Measurements from ENCODE around the gene YPEL1.
A peak's percentile ranks its signal among the peaks of the same experiment; 100 is the strongest.
"Not testable (repeated sequence)": the region's sequence is repeated elsewhere in the genome, so short reads cannot be mapped to it uniquely, and the experiment has no call there.

YPEL1 gene

DNA sequence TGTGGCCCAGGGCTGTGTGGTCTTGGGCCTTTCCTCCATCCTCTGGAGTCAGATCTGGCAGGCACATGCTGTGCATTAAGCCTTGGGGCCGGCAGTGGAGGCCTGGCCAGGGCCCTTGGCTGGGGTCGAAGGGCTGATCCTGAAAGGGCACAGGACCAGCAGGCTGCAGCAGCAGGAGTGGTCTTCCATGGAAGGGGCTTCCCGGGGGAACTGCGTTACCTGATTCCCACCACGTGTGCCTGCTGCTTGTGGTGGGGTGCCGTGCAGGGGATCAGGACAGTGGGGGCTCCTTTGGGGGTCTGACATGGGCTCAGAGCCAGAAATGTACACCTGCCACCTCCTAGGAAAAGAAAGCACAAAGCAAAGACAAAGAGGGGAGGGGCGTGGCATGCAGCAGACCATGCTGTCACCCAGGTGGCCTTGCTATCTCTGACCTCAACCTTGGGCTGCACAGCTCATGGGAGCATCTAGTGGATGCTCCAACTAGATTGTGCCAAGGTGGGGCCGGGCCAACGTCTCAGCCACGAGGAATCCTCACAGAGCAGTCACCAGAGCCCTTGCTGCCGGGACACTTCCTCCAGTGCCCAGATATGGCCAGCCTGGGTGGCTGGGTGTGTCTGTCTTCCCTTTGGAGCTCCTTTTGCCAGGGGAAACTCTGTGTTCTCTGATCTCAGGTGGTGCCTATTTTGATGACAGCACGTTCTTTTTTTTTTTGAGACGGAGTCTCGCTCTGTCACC is 17.9 kb upstream of the YPEL1 start:
- no peak for DNase-seq

DNA sequence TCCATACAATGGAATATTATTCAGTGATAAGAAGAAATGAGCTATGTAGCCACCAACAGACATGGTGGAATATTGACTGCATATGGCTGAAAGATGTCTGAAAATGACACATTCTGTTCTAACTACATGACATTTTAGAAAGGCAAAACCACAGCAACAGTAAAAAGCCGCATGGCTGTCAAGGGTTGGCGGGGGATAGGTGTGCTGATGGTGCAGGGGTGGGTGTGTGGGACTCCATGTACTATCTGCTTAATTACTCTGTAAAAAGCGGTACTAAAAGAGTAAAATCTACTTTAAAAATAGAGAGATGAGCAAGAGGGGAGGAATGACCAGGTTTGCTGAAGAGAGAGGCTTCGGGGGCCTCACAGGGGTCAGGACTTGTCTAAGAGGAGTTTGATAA is 16.7 kb upstream of the YPEL1 start:
- DNase-seq, result no peak

DNA sequence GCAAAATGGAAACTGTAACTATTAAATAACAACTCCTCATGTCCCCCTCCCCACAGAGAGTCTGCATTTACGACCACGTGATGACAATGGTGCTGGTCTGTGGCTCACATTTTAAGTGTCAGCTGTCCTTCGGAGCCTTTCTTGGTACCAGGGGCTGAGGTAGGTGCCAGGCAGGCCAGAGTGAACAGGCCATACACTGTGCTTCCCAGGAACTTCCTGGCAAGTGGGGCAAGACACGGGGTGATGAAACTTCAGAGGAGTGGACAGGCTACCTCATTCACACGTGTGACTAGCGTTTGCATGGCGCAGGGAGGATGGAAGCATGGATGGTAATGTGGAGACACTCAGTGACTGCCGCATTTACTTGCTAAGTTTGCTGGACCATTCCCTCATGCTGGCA is 10.4 kb upstream of the YPEL1 start:
- no peak for DNase-seq

DNA sequence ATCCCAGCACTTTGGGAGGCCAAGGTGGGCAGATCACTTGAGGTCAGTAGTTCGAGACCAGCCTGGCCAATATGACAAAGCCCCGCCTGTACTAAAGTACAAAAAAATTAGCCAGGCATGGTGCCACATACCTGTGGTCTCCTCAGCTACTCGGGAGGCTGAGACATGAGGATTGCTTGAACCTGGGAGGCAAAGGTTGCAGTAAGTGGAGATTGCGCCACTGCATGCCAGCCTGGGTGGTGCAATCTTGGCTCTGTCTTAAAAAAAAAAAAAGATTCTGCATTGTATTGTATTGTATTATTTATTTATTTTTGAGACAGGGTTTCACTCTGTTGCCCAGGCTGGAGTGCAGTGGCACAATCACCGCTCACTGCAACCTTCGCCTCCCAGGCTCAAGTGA is 9.3 kb upstream of the YPEL1 start:
- not testable (repeated sequence) for DNase-seq

DNA sequence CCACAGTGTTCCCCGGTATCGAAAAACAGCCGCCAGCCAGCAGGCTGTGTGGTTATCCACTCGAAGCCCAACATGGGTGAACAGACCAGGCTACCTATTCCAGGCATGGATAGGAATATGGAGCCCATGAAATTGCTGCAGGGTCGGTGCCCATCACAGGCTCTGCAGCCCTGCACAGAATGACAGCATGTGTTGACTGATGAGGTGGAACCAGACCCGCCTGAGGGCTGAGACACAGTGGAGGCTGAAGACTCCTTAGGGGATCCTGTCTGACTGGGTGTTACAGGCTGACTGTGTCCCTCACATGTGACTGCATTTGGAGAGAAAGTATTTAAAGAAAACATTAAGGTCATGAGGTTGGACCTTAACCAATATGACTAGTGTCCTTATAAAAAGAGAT is 6.2 kb upstream of the YPEL1 start:
- no peak for DNase-seq

DNA sequence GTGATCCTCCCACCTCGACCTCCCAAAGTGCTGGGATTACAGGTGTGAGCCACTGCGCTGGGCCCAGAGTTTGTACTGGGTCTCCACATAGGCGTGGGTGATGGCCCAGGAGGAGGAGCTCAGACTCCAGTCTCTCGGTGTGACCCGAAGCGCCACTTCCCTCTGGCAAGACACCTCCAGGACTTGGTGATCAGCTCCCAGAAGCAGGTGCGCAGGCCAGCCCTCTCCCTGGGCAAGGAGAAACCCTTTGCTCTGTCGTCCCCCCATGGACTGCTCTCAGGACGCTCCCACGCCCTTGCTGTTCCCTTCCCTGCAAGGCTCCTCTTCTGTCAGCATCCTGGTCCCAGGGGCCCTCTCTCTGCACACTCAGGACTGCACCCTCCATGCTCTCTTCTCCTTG is 5.5 kb upstream of the YPEL1 start:
- DNase-seq, result no peak

DNA sequence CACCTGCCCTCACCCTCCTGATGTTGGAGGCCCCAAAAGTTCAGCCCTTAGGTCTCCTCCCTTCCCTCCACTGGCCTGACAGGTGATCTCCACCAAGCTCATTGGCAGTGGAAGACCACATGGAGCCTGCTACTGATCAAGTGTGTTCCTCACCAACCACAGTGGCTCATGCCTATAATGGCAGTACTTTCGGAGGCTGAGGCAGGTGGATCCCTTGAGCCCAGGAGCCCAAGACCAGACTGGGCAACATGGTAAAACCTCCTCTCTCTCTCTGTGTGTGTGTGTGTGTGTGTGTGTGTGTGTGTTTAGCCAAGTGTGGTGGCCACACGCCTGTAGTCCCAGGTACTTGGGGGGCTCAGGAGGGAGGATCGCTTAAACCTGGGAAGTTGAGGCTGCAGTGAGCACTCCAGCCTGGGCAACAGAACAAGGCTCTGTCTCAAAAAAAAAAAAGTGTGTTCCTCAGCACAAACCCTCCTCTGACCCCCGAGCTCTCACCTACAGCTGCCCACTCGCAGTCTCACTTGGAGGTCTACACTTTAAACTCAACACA is 4.3 kb upstream of the YPEL1 start:
- no peak for DNase-seq

DNA sequence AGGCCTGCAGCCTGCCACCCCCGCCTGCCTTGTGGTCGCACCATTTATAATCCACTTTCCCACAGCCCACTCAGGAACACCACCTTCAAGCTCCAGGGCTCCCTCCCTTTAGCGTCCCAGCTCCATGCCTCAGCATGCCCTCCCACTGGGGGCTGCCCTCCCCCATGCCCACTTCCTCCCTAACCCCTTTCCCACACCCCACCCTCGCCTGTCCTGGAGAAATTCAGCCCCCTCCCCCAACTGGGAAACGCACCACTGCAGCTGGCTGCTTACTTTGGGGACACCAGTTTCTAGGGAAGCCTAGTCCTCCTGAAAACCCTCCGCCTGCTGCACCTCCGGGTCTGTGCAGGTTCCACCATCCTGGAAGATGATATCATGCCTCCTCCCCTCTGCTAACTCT is 3.4 kb upstream of the YPEL1 start:
- DNase-seq, result no peak

DNA sequence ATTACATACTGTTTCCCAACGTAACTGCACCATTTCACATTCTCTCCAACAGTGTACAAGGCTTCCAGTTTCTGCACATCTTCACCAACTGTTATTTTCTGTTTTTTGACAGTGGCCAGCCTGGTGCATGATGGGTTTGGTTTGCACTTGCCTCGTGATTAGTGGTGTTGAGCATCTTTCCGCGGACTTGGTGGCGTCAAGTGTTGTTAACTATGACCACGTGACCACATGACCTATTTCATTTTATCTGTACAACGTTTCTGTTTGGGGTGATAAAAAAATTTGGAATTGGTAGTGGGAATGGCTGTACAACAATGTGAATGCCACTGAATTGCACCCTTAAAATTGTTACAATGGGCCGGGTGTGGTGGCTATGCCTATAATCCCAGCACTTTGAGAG is 2.5 kb upstream of the YPEL1 start:
- DNase-seq, result no peak

DNA sequence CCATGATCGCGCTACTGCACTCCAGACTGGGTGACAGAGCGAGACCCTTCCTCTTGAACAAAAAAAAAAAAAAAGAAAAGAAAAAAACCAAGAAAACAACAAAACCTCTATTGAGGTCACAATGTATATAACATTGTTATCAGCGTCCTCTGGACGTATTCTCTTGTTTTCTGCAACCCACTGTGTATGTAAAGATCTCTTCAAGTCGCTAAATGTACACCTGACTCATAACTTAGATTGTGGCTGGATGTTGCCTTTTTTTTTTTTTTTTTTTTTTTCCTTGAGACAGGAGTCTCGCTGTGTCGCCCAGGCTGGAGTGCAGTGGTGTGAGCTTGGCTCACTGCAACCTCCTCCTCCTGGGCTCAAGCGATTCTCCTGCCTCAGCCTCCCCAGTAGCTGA is 1.4 kb upstream of the YPEL1 start:
- DNase-seq, result no peak

DNA sequence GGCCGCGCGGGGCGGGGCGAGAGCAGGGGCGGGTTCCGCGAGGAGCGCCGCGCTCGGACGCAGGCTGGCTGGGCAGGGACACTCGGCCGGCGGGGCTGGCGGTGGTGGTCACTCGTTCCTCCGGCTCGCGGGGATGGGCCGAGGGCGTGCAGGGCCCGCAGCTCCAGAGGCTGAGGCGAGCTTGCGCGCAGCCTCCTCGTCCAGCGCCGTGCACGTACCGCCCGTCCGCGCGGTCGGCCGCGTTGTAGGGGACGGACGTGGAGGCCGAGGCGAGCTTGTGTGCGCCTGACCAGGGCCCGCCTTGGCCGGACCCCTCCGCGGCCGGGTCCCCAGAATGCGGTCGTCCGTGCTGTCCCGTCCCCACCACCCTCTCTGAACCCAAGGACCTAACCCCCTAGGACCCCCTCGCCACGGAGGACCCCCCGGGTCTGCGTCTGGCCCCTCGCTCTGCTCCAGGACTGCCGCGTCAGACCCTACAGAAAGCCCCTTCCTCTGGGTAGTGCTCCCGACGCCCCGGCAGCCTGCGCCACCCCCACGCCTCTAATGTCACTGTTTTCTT is 569 bp upstream of the YPEL1 start:
- DNase-seq, result no peak

DNA sequence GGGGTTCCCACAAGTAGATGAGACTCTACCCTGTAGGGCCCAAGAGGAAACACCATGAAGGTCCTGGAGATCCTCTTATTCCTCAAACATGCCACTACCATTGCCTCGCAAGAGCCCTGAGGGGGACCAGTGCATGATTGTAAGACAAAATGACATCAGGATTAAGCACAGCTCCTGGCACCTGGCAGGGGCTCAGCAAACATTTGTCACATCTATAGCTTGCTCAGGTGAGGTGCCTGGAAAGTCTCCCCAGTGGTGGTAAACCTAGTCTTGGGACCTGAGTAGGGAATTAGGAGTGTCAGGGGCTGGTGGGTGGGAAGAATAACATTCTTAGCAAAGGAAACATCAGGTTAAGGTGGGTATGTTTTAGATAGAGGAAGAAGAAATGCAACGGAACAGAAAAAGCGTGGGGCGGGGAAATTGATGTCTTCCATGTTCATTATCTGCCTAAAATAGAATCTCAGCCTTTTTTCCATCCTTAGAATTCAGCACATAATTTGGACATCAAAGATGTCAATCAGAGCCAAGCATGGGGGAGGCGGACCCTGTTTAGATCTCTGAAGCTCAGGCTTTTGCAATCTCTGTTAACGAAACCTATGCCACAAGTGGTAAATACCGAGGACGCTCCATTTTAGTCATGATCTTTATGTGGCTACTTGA is 924 bp downstream of the YPEL1 start:
- no peak for DNase-seq

DNA sequence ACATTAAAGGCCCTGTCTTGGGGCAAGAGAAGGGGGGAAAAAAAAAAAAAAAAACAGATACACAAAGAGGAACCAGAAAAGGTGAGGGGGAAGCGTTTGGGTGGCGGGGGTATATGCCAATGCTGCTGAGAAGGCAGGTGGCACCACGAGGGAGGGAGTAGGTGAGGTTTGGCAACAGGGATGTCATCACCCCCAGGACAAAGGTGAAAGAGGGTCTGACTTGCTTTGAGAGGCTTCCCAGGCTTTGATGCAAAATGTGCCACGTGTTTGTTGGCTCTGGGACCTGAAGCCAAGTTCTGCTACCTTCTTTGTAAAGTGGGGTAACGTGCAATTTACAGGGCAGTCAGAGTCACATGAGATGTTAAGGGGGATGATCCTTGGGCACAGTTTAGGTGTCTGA is 4.1 kb downstream of the YPEL1 start:
- DNase-seq, result no peak

DNA sequence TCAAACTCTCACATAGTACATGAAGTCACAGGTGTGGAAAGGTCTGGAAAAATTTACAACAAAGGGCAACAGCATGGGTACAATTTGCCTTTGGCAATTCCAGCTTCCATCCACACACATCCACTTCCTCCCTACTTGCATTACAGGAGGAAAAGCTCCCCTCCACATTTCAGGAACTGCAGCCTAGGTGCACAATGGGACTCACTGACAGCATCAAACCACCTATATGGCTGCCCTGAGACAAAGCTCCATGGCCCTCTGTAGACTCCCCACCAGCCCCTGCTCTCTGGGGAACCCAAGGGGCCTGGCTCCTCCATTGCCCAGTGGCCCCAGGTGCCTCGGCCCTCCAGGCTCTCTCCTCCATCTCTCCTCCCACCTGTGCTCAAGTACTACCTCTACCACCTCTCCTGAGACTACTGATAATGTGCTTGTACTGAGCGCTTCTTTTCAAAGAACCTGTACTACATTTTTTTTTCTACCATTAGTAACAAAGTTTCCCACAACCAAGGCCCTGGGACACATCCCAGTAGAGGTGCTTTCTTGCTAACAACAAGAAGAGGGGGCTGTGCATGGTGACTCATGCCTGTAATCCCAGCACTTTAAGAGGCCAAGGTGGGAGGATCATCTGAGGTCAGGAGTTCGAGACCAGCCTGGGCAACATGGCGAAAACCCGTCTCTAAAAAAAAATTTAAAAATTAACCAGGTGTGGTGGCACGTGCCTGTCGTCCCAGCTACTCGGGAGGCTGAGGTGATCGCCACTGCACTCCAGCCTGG is 4.9 kb downstream of the YPEL1 start:
- no peak for DNase-seq

DNA sequence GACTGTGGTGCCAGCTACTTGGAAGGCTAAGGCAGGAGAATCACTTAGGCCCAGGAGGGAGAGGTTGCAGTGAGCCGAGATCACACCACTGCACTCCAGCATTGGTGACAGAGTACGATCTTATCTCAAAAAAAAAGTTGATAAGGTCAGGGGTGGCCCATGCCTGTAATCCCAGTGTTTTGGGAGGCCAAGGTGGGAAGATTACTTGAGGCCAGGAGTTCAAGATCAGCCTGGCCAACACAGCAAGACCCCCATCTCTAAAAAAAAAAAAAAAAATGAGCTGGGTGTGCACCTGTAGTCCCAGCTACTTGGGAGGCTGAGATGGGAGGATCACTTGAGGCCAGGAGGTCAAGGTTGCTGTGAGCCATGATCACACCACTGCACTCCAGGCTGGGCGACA is 6.4 kb downstream of the YPEL1 start:
- DNase-seq, result not testable (repeated sequence)

DNA sequence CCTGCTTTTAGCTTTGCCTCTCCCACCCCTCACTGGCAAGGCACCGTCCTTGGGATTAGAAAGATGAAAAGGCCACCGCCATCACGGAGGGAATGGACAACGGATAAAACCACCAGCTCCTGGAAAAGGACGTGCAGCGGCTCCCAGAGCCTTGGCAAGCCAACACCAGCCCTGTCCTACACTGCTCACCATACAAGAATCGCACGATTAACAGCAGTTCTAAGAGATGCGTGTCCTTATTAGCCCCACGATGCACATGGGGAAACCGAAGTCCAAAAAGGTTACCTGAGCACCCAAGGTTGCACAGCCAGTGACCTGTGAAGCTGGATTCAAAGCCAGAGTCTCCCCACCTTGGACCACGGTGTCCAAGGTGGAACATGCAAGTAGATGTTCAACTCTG is 7.3 kb downstream of the YPEL1 start:
- no peak for DNase-seq

DNA sequence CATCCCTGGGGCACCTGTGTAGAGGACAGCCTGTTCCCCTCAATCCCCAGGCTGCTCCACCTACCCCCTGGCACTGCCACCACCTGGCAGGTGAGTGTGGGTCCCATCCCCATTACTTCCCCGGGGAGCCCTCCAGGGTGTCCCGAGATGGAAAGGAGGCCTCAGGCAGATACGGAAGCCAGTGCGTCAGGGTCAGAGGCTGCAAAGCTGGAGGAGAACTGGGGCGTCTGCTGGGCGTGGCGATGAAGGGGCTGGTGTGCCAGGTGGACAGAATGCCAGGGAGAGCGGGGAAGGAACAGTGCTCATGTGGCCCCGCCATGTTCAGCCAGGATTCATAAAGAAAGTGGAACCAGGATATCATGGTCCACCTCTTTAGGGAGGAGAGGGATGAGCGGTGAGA is 7.8 kb downstream of the YPEL1 start:
- no peak for DNase-seq

DNA sequence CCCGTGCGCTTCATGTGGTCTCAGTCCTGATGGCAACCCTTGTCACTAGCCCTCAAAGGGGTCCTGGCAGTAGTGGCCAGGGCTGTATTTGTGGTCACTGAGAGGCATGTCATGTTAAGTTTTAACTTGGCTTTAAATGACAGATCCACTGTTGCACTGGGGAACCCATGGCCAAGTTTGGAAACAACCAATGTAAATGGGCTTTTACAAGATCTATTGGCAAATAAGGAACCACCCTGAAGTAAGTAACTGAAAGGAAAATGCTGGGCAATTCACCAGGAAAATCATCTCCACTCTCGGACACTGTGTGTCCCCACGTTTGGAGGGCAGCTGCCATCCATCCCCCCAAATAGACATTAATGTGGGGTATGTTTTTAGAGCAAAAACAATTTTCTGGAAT is 8.4 kb downstream of the YPEL1 start:
- DNase-seq, result no peak

DNA sequence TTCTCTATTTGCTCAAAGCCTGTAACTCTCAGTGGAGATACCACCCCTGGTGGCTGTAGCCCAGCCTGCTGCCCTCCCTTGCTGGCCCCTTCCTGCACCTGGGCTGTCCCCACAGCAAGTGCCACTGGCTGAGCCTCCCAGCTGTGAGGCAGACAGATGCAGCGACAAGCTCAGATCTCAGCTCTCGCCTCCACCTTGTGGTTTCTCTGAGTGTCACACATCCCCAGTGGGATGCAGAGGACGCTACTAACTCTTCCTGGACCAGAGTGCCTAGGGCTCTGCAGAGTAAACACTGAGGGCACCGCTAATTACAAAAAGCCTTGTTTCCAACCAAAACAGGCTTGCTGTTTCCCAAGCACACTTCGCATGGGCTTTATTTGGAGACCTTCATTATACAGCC is 8.9 kb downstream of the YPEL1 start:
- DNase-seq, result peak; percentile 5

DNA sequence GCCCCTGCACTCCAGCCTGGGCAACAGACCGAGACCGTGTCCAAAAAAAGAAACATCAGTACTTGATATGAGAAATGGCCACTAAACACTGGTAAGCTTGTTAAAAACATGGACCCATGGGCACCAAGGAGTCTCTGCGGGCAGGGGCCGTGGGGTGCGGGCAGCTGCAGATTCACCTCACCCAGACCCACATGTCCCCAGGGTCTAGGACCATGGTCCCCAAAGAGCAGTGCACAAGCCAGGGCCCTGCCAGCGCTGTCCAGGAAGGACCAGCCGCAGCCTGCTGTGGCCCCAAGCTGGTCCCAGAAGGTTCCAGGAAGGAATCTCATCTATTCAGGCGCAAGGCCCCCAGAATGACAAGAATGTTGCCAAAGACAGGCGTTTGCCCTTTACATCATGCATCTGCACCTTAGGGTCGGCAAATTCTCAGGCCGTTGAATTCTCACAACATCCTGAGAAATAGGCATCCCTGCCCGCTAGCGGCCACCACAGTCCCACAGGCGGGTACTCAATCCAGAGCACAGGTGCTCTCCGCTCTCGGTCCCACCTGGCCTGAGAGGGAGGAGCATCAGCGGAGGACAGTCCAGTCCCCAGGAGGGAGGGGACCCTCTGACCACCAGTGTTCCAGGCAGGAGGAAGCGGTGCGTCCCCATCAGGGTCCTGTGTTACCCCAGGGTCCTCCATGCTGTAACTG is 9.5 kb downstream of the YPEL1 start:
- no peak for DNase-seq

DNA sequence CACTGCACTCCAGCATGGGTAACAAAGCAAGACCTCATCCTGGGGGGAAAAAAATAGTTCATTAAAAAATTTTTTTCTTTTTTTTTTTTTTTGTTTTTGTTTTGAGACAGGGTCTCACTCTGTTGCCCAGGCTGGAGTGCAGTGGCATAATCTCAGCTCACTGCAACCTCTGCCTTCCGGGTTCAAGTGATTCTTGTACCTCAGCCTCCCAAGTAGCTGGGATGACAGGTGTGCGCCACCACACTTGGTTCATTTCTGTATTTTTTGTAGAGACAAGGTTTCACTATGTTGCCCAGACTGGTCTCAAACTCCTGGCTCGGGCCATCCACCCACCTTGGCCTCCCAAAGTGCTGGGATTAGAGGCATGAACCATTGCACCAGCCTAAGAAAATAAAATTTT is 11.1 kb downstream of the YPEL1 start:
- not testable (repeated sequence) for DNase-seq

DNA sequence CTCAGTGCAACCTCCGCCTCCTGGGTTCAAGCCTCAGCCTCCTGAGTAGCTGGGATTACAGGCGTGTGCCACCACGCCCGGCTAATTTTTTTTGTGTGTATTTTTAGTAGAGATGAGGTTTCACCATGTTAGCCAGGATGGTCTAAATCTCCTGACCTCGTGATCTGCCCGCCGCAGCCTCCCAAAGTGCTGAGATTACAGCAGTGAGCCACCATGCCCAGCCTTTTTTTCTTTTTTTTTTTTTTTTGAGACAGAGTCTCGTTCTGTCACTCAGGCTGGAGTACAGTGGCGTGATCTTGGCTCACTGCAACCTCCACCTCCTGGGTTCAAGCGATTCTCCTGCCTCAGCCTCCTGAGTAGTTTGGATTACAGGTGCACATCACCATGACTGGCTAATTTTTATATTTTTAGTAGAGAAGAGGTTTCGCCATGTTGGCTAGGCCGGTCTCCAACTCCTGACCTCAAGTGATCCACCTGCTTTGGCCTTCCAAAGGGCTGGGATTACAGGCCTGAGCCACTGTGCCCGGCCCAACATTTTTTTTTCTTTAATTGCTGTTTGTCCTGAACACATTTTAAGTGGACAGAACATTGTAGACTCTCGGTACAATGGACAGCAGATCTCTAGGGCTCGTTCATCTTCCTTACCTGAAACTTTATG is 14.3 kb downstream of the YPEL1 start:
- not testable (repeated sequence) for DNase-seq
